DMS114 treated with DMSO at 0.1 percent for 48 hours (cell line): ENCODE data around the gene B3GNT3.

Experiments
- DNase-seq: peaks from one replicate; lab custom pipeline; 2025; ENCODE audit not compliant: unreplicated experiment; lab: John Stamatoyannopoulos, UW

B3GNT3 gene

DNA sequence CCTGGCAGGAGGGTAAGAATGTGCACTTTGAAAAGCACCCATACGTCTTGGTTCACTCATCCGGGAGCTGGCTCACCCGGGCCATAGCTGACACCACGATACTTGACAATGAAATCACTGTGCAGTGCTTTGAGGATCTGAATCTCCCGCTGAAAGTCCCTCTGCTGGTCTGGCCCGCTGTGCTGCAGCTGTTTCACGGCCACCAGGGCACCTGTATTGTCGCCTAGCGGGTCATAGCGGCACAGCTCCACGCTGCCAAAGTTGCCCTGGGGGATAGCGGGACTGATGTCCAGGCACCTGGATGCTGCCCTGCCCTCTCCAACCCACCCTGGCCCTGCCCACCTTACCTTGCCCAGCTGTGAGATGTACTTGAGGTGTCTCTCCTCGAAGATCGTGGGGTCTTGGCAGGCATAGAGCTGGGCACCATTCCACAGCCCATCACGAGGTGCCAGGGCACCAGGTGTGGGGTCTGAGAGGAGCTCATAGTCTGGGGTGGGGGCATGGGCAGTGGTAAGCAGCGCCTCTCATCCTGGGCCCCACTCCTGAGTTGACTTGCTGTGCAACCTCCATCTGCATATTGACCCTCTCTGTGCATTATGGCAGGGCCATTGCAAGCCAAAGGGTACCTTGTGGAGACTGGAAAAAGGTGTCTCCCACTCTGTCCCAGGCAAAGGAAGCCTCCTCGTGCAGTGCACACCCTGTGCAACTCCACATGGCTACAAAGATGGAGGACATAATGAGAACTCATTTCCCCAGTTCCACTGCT lies 37.7 kb downstream of the B3GNT3 start:
- no peak for DNase-seq

DNA sequence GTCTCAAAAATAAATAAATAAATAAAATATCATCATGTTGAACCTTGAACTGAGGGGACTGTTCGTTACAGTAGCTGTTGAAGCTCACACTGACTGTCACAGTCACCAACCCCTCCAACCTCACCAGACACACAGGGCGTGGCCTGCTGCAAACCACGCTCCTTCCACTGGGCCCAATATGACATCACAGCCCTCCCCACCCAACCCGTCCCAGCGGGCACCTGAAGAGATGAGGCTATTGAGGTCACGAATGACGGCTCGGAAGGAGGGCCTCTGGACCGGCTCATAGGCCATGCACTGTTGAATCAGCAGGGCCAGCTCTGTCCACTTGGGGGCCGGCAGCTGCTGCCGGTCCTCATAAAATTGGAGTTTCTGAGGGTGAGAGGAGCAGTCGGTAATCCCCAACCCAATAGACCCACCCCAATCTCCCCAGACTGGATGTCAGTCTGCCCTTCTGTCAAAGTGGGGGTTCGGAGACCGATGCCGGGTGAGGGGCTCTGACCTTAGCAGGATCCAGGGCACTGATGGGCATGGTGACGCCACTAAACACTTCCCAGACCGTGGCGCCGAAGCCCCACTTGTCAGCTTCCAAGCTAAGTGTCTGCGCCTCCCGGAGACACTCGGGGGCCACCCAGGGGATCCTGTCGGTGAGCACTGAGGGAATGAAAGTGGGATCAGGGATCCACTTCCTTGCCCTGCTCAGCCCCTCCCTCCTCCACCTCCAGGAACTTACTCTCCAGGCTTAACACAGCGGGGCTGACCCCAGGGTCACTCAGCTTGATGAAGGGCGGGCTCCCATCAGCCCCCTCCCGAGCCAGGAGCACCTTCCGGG lies 39.6 kb downstream of the B3GNT3 start:
- DNase-seq: no peak

DNA sequence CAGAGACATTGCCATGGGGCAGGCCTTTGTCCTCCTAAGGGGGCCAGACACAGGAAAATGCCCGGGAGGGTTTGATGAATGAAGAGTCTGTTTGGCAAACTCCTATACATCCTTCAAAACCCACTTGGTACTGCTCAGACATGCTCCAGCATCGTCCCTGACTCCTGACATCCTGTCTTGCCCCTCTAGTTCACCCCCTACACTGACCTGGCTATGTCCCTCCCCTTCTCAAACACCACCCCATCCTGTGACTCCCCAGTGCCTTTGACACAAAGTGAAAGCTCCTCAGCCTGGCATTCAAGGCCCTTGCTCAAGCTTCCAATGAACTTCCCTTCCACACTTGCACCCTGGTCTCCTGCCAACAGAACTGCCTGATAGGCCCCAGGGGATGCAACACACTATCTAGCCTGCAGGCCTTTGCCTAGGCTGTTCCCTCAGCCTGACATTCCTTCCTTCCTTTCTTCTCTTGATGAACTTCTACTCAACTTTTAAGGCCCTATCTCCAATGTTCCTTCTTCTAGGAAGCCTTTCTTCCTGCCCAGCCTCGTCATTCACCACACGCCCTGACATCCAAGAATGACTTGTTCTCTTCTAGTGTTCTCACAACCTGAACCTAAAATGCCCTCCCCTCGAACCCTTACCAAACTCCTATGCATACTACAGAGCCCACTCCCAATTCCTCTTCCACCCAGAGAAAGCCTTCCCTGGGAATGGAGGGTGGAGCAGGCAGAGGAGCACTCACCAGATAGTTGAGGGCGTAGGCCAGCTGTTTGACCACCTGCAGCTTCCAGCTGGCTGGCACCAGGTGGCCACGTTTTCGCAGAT lies 40.5 kb downstream of the B3GNT3 start:
- DNase-seq: no peak

- DNase-seq: no peak
Observed at GRCh38 chr19:17836530-17836929, 41.6 kb downstream of the B3GNT3 start.

DNA sequence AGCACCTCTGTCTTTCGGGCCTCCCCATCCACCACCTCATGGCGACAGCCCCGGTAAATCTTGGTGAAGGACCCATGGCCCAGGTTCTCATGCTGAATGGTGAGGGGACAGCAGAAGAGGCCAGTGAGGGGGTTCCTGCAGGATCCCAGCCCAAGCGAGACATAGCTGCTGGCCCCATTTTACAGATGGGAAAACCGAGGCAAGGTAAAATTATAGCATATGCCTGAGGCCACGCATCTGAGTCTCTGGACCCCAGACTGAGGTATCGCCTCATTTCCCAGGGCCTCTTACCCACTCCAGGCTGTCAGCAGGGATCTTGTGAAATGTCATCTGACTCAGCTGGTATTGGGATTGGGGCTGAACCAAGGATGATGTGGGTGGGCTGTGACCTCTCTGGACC lies 43.0 kb downstream of the B3GNT3 start:
- no peak for DNase-seq

DNA sequence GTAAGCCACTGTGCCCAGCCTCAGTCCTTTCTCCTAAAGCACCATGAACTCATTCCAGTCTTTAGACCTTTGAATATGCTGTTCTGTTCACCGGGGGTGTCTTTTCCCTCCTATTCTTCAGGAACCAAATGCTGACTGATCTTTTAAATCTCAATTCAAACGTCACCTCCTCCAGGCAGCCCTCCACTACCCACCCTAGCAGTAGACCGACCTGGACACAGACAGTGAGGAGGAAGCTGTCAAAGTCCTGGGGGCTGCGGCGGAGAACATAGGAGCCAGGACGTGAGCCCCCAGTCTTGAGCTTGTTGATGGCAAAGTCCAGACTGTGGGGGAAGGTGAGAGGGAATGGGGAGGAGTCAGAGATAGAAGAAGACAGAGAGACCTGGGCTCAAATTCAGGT lies 45.1 kb downstream of the B3GNT3 start:
- no peak for DNase-seq

GRCh38 chr19:17841371-17841809 lies 46.5 kb downstream of the B3GNT3 start:
- no peak for DNase-seq

- DNase-seq: peak; percentile 90
Observed at GRCh38 chr19:17841810-17842662, 47.1 kb downstream of the B3GNT3 start.

GRCh38 chr19:17842663-17843291 lies 47.8 kb downstream of the B3GNT3 start:
- no peak for DNase-seq

DNA sequence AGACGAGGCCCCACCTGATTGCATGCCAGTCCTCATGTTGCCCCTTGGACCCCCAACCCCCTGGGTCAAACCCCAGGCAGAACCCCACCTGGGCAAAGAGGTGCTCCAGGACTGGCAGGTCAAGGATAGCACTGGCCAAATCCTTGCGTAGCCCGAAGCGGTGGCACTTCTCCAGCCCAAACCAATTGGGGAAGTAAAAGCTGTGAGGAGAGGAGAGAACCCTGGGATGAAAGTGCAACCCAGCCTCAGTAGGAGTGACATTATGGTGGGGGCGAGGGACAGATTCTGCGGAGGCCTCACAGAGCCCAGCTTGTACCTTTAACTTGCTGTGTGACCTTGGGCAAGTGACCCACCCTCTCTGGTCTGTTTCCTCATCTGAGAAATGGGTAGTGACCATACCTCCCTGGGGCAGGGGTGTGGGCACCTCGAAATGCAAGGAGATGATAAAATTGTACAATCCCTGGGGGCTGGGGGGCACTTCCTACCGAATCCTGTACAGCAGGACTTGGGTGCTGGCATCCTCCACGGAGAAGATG lies 48.4 kb downstream of the B3GNT3 start:
- no peak for DNase-seq

GRCh38 chr19:17843908-17844490 lies 49.1 kb downstream of the B3GNT3 start:
- no peak for DNase-seq

- no peak for DNase-seq
Observed at GRCh38 chr19:17846146-17846545, 51.2 kb downstream of the B3GNT3 start.

- no peak for DNase-seq
Observed at GRCh38 chr19:17847538-17848366, 52.8 kb downstream of the B3GNT3 start, which contains the start of gene JAK3. TSS of gene JAK3 (minus strand) at chr19:17847982. CDS start at chr19:17844417, 3,565 bp downstream.

DNA sequence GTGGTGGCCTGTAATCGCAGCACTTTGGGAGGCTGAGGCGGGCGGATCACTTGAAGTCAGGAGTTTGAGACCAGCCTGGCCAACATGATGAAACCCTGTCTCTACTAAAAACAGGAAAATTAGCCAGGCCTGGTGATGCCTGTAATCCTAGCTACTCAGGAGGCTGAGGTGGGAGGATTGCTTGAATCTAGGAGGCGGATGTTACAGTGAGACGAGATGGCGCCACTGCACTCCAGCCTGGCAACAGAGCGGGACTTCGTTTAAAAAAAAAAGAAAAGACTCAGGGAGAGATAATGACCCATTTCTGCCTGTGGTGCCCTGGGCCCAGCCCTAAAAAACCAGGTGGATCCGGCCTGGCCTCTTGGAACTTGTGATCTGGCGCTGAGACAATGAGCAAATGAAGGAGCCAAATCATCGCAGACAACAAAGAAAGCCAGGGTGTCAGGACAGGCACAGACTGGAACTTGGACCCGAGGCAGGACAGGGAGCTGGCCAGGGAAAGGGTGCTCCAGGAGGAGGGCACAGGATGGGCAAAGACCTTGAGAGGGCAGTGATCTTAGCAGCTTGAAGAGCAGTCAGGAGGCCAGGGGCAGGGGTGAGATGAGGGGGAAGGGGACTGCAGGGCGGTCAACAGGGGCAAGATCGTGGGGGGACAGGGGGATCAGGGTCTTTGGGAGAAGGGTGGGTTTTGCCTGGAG lies 53.8 kb downstream of the B3GNT3 start:
- DNase-seq: no peak

GRCh38 chr19:17854061-17854460 lies 59.1 kb downstream of the B3GNT3 start:
- no peak for DNase-seq

DNA sequence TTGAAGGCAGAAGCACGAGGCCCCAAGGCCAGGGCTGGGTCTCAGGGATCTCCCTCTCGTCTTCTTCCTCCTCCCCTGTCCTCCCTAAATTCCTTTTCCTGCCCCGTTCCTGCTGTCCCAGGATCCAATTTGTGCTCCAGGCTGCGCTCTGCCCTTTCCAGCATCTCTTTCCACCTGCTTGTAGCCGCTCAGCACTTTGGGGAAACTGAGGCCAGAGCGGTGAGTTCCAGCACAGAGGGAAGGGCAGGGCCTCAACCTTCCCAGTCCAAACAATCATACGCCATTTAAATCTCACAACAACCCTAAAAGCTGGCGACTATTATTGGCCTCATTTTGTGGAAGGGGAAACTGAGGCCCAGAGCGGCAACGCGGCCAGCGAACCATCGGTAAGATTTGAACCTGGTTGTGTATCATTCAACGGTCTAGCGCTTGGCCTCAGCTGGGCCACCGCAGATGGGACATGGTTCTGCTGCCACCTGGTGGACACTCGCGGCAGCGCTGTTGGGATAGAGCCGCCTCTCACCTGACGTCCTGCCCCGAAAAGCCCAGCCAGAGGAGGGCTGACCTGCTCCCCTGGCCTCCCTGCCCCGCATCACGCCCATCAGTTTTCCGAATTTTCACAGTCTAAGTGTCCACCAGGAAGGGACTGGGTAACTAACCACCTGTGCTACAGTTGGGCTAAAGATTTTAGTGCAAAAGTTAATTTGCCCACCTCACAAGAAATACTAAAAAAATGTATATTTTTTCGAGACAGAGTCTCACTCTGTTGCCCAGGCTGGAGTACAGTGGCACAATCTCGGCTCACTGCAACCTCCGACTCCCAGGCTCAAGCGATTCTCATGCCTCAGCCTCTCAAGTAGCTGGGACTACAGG lies 60.6 kb downstream of the B3GNT3 start:
- DNase-seq: peak; percentile 50
